HG03045 (cell line): ENCODE results near the gene SPPL3.
"Not testable (repeated sequence)": the region's sequence is repeated elsewhere in the genome, so short reads cannot be mapped to it uniquely, and the experiment has no call there.

ENCODE experiments used
- ATAC-seq: cut with Tn5 transposase; IDR thresholded peaks from one replicate; pipeline ENCODE4 v1.9.1; 2021; ENCODE audit warnings: mild to moderate bottlenecking, moderate library complexity; ENCODE audit not compliant: unreplicated experiment

The SPPL3 gene

DNA sequence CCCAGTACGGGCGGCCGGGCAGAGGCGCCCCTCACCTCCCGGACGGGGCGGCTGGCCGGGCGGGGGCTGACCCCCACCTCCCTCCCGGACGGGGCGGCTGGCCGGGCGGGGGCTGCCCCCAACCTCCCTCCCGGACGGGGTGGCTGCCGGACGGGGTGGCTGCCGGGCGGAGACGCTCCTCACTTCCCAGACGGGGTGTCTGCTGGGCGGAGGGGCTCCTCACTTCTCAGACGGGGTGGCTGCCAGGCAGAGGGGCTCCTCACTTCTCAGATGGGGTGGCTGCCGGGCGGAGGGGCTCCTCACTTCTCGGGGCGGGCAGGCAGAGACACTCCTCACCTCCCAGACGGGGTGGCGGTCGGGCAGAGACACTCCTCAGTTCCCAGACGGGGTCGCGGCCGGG lies 172.0 kb downstream of the SPPL3 start:
- ATAC-seq = not testable (repeated sequence)

DNA sequence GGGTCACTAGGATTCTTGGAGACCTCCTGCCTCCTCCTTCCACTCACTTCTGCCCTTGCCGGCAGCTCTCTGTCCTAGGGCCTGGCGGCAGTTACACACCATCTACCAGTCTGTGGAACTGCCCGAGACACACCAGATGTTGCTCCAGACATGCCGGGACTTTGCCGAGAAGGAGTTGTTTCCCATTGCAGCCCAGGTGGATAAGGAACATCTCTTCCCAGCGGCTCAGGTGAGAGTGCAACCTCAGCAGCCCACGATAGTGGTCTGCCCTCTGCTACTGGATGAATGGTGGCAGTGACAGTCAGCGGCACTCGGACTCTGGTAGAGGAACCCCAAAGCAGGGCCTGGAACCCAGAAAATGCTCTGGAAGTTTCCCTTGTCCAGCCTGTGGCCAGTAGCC lies 177.2 kb downstream of the SPPL3 start:
- no peak for ATAC-seq

DNA sequence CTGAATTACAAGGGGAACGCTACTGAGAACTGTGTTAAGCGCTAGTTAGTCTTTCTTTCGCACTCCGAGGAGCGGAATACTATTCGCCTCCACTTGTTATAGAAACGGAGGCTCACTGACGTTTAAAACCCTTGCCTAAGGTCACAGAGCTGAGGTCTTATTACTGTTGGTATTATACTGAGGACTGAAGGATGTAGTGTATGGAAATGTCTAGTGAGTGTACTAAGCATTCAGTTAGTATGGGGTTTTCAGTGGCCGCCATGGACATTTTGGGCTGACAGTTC lies 177.7 kb downstream of the SPPL3 start:
- no peak for ATAC-seq

DNA sequence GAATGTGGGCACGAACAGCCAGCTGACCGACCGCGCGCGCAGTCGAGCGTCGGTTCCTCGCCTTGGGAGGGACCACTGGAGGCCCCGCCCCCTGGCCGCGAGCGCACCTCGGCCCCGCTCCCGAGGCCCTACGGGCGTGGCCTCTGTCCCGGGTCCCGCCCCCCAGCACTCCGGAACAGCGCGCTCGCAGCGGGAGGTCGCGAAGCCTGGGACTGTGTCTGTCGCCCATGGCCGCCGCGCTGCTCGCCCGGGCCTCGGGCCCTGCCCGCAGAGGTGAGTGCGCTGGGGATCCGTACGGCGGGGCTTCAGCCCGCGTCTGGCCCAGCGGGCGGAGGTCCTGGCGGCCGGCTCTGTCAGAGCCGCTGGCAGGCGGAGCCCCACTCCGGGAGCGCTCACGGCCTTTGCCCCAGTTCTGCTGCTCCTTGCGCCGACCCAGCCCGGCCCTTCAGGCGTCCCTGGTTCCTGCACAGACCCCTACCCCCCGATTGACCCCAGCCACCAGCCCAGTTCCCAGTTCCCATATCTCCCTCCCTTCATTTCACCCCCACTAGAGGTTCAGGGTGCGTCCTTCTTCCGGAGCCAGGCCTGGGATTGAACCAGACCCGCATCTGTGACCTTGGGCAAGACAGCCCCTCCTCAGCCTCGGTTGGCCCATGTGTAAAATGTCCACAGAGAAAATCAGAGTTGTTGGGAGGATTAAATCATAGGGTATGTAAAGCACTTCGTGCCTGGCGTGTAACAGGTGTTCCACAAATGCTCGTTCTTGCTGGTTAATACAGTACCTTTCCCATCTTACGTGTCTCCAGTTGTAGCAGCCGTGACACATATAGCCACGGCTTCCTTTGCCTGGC lies 178.3 kb downstream of the SPPL3 start, which contains the start of gene ACADS:
ACADS (plus strand) TSS at position 168 of the 851 bp plus-strand sequence; CDS start at position 228, 60 bp downstream.
- peak; percentile 98 for ATAC-seq

DNA sequence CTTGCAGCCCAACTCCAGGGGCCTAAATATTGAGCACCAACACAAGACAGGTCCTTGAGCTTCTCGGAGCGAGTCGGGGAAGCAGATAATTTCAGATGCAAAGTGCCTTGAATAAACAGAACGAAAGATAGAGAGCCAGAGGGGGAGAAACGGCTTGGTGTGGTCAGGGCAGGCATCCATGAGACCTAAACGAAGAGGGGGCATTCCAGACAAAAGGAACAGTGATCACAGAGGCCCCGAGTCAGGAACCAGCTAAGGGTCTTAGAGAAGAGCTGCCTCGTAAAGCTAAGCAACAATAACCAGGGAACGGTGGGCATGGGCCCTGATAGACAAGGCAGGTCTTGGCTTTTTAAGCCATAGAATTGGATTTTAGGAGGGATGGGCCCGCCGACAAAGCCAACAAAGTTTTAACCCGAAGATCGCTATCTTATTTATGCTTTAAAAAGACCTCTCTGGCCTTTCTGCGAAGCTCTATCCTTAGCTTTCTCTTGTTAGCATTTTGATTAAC lies 179.0 kb downstream of the SPPL3 start:
- no peak for ATAC-seq

DNA sequence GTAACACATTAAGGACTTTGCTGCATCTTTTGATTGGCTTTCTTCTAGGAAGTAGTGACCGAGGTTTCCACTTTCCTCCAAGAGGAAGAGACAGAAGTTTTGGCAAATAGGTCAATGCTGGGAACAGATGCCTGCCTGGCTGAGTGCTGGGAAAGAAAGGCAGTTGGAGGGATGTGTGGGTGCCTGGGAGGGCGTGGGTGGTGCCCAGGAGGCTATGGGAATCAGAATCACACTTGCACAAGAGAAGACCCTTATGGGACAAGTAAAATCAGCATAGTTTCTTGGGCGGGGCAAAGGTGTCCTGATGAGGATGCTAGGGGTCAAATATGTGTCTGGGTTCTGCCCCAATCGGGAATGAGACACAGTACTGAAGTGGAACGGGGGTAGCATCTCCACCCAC lies 179.4 kb downstream of the SPPL3 start:
- no peak for ATAC-seq

DNA sequence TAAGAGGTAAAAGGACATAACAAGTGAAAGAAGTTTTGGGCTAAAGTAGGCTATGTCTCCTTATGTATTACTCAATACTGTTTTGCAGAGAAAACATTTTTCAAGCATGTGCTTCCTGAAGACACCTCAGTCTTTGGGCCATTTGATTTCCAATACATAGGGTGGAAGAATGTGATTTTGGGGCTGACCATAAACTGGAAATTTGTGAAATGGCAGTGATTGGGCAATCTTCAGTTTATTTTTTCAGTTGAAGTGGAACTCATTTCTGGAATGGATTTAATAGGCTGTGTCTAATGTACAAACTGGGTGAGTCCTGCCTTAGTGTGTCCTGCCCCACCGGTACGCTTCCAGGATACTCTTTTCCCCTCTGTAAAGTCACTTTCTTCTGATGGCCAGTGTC lies 181.4 kb downstream of the SPPL3 start:
- ATAC-seq = no peak

DNA sequence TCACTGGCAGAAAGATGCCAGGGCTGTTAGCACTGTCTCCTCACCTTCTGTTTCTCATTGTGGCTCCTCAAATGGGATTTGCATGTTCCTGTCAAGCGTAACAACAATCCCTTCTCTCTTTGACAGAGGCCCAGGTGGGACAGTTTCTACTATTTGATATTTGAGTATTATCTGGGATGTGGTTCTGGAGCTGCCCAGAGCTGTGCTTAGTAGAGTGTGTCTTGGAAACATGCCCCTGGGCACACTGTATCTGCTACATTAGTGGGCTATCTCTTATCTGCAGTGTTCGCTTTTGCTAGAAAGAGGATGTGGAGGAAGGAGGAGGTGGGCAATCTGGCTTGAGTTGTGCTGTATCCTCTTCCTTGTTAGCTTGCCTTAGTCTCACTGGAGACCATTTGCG lies 182.3 kb downstream of the SPPL3 start:
- no peak for ATAC-seq

DNA sequence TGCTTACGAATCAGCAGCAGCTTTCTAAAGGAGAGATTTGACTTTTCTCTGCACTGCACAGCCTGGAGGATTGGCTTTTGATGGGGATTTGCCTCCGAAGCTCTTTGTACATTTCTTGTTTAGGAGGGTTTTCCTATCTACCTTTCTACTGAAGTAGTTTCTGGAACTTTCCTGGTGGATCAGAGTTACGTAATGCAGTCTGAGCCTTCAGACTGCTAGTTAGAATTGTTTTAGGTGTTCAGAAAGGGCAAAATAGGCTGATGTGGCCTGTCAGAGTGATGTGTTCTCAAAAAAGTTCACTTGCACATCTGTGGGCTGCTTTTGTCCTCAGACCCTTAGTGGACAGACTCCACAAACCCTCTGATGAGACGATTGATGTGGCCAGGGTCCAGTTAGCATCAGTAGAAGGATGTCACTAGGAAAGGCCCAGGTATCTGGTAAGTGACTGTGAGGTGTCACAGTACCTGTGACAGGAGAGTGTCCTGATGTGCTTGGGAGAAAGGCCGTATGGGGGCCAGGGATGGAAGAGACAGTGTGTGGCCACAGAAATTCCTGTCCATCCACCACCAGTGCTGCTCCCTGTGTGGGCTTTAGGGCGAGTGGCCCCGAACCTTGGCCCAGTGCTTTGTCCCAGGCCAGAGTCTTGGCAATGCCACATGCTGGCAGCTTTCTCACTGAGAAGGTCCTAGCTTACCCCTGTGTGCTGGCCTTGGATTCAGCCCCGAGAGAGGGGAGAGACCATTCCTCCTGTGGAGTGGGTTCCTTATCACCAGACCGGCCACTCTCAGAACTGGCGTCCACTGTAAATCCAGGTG lies 183.0 kb downstream of the SPPL3 start:
- ATAC-seq = no peak

DNA sequence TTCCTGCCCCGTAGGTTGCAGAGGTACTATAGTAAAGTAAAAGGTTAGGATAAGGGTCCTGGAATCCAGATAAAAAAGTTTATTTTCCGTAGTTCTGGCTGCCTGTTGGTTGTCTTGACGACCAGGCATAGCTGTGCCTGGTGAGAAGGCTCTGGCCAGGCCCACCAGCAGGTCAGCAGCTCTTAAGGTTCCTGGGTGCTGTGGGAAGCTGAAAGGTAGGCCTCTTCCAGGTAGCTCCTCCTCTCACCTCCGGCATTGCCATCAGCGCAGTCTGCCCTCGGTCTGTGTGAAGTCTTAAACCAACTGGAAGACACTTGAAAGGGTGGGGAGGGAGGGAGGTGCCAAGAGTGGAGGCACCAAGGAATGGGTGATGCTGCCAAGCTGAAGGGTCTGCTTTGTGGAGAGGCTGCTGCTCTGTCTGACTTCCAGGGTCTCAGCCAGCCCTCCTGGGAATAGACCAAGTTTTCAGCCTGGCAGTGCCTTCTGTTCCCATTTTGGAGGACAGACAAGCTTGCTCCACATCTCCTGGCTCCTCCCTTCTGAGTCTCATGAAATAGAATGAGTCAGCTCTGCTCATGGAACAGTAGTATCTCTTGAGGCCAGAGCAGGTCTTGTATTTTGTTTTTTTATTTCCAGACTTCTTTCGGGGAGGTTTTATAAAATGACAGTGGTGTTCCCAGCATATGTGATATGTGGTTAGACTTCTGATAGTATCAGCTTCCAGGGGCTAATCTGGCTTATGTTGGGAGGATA lies 183.7 kb downstream of the SPPL3 start:
- no peak for ATAC-seq

DNA sequence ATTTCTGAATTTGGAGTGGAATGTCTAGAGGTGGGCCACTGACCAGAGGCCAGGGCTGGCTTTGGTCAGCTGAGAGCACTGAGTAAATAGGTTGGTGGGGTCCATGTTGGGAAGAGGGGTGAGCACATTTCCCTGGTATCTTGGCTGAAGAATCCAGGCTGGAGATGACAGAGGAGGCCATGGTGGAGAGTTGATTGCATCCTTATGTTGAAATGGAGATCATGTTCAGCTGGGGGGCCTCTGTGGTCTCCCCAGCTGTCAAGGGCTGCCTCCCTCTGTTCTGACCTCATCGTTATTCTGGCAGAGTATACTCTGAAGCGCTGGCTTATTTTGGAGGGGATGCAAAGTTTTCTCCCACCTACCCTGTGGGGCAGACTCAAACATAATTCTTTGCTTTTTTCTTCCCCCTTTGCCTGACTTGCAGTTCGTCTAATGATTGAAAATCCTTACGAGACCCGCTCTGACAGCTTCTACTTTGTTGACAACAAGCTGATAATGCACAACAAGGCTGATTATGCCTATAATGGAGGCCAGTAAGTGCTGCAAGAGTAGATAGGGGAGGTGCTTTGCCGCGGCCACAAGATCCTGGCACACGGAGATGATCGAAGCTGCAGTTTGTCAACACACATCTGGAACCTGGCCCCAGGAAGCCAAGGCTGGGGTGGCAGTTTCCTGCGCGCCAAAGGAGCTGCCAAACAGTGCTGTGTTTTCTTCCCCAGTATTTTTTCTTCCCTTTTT lies 184.5 kb downstream of the SPPL3 start:
- no peak for ATAC-seq

DNA sequence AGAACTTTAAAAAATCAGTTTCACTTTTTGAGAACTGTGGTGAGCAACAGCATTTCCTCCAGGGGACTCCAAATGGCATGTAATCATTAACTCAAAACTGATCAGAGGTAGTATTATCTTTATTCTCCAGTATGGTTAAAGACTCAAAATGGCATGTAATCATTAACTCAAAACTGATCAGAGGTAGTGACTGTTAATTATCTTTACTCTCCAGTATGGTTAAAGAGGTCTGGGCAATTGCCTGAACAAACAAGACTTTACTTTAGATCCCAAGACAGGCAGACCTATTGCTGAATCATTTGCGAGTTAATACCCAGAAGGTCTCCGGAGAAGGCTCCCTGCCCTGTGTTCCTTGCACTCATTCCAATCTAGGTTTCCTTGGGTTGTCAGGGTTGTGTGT lies 185.1 kb downstream of the SPPL3 start:
- ATAC-seq = no peak

DNA sequence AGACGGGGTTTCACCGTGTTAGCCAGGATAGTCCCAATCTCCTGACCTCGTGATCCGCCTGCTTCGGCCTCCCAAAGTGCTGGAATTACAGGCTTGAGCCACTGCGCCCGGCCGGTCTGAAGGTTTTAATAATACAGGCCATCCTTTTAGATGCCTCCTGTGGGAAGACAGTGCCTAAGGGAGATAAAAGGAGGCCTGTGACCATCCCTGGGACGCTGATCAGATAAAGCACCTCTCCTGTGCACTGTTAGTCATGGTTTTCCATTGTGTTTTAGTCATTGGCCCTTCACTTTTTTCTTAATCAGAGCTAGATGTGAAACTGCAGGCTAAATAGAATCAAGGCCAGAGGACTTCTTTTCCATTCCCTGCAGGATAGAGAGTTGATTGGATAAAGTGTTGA lies 186.1 kb downstream of the SPPL3 start:
- no peak for ATAC-seq

DNA sequence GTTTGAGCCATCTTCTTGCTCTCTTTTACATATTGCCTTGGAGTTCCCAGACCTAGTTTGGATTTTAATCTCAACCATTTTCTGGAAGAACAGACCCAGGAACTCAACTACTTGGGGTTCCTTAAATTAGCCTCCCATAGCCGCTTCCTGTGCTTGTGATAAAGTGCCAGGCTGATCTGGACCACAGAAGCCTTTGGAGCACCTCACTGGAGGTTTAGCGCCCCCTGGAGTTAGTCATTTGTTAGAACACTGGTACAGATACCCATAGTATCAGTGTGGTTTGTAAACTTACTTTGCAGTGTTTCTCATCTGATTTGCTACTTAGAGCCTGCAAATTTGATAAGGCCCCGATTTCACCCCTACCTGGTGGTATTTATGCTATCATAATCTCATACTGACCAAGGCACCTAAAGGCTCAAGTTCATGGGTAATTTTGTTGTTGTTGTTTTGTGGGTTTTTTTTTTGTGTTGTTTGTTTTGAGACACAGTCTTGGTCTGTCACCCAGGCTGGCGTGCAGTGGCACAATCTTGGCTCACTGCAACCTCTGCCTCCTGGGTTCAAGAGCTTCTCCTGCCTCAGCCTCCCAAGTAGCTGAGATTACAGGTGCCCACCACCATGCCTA lies 190.2 kb downstream of the SPPL3 start:
- no peak for ATAC-seq

DNA sequence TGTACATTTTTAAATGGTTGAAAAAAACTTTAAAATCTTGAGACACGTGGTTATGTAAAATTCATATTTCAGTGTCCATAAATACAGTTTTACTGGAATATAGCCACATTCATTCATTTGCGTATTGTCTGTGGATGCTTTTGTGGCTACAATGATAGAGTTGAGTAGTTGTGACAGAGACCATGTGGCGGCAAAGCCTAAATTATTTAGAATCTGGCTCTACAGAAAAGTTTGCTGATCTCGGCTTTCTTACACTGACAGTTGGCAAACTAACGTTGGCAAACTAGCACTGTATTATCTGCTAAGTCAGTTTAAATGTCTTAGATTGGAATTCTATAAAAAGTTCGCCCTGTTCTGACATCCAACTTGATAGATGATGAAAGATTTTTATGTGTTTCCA lies 191.5 kb downstream of the SPPL3 start:
- no peak for ATAC-seq
